H9 (cell line): Measurements from ENCODE around the gene CAPN14. TPM values are rescaled to one million over a fixed set of nuclear protein-coding genes. Genes with fewer than 3 reads are reported as not detected.

ENCODE experiments used
- DNase-seq: peaks from one replicate; pipeline ENCODE4 v3.0.0-alpha.2; 2017
- H2AFZ ChIP-seq: one replicate; pipeline ENCODE4 v1.6.1; 2013; ENCODE audit warnings: mild to moderate bottlenecking, low read length, control low read depth, moderate library complexity
- H2AK5ac ChIP-seq: 2 replicates; pipeline ENCODE4 v1.6.1; 2013; ENCODE audit warnings: low read length, control low read depth, mixed read lengths; ENCODE audit not compliant: insufficient read length
- H2BK120ac ChIP-seq: one replicate; pipeline ENCODE4 v1.6.1; 2013; ENCODE audit warnings: low read depth, mild to moderate bottlenecking, low read length, control low read depth, inconsistent platforms; ENCODE audit not compliant: poor library complexity, severe bottlenecking
- H2BK12ac ChIP-seq: 2 replicates; pipeline ENCODE4 v1.6.1; 2013; ENCODE audit warnings: low read length, control low read depth, mixed read lengths, low read depth; ENCODE audit not compliant: insufficient read length
- H2BK15ac ChIP-seq: 2 replicates; pipeline ENCODE4 v1.6.1; 2013; ENCODE audit warnings: low read depth, low read length, control low read depth
- H2BK20ac ChIP-seq: one replicate; pipeline ENCODE4 v1.6.1; 2013; ENCODE audit warnings: low read depth, mild to moderate bottlenecking, low read length, control low read depth, inconsistent platforms; ENCODE audit not compliant: poor library complexity, severe bottlenecking
- H2BK5ac ChIP-seq: 2 replicates; pipeline ENCODE4 v1.6.1; 2013; ENCODE audit warnings: low read length, control low read depth, mixed read lengths; ENCODE audit not compliant: insufficient read length
- H3K14ac ChIP-seq: 2 replicates; pipeline ENCODE4 v1.6.1; 2013; ENCODE audit warnings: low read length, control low read depth; ENCODE audit not compliant: insufficient read depth
- H3K18ac ChIP-seq: 2 replicates; pipeline ENCODE4 v1.6.1; 2013; ENCODE audit warnings: low read depth, mild to moderate bottlenecking, mixed read lengths, low read length, control low read depth; ENCODE audit not compliant: insufficient read length
- H3K23ac ChIP-seq: 2 replicates; pipeline ENCODE4 v1.6.1; 2013; ENCODE audit warnings: low read length, control low read depth, mixed read lengths, low read depth; ENCODE audit not compliant: insufficient read length
- H3K23me2 ChIP-seq: 2 replicates; pipeline ENCODE4 v1.6.1; 2013; ENCODE audit warnings: low read depth, mild to moderate bottlenecking, mixed read lengths, low read length, control low read depth; ENCODE audit not compliant: insufficient read length, poor library complexity, severe bottlenecking
- H3K27ac ChIP-seq: 2 replicates; pipeline ENCODE4 v1.5.1; 2013; ENCODE audit warnings: low read length, control low read depth, mixed read lengths, low read depth; ENCODE audit not compliant: insufficient read length
- H3K27me3 ChIP-seq: 2 replicates; pipeline ENCODE4 v1.6.1; 2013; ENCODE audit warnings: low read length, control low read depth, inconsistent platforms; ENCODE audit not compliant: insufficient read depth
- H3K4ac ChIP-seq: 2 replicates; pipeline ENCODE4 v1.6.1; 2013; ENCODE audit warnings: low read depth, mild to moderate bottlenecking, control low read depth, inconsistent platforms, low read length, moderate library complexity
- H3K4me1 ChIP-seq: 2 replicates; pipeline ENCODE4 v1.6.1; 2013; ENCODE audit warnings: low read length, control low read depth, inconsistent platforms; ENCODE audit not compliant: insufficient read depth
- H3K4me2 ChIP-seq: 2 replicates; pipeline ENCODE4 v1.6.1; 2013; ENCODE audit warnings: low read length, control low read depth, mixed read lengths; ENCODE audit not compliant: insufficient read length, insufficient read depth
- H3K56ac ChIP-seq: 2 replicates; pipeline ENCODE4 v1.6.1; 2013; ENCODE audit warnings: low read depth, mild to moderate bottlenecking, mixed read lengths, low read length, control low read depth; ENCODE audit not compliant: insufficient read length
- H3K79me1 ChIP-seq: 2 replicates; pipeline ENCODE4 v1.6.1; 2013; ENCODE audit warnings: low read depth, mild to moderate bottlenecking, moderate library complexity, low read length, control low read depth, inconsistent platforms; ENCODE audit not compliant: insufficient read depth, poor library complexity, severe bottlenecking
- H3K79me2 ChIP-seq: 2 replicates; pipeline ENCODE4 v1.6.1; 2013; ENCODE audit warnings: low read length, control low read depth, inconsistent platforms; ENCODE audit not compliant: insufficient read depth
- H3K9ac ChIP-seq: 2 replicates; pipeline ENCODE4 v1.6.1; 2013; ENCODE audit warnings: low read length, control low read depth, mixed read lengths; ENCODE audit not compliant: insufficient read length; ENCODE audit errors: extremely low read depth
- H3K9me3 ChIP-seq: one replicate; pipeline ENCODE4 v1.6.1; 2013; ENCODE audit warnings: low read depth, low read length, inconsistent platforms; ENCODE audit not compliant: control insufficient read depth
- H3T11ph ChIP-seq: one replicate; pipeline ENCODE4 v1.6.1; 2013; ENCODE audit warnings: mild to moderate bottlenecking, low read length, control low read depth, inconsistent platforms
- H4K20me1 ChIP-seq: one replicate; pipeline ENCODE4 v1.6.1; 2013; ENCODE audit not compliant: control insufficient read depth, insufficient read length, insufficient read depth
- H4K5ac ChIP-seq: 2 replicates; pipeline ENCODE4 v1.6.1; 2013; ENCODE audit warnings: low read depth, mild to moderate bottlenecking, mixed read lengths, low read length, control low read depth; ENCODE audit not compliant: insufficient read length
- H4K8ac ChIP-seq: replicated peaks from 2 replicates; pipeline ENCODE4 v1.6.1; 2013; ENCODE audit warnings: low read length, control low read depth, mixed read lengths, low read depth; ENCODE audit not compliant: insufficient read length
- H4K91ac ChIP-seq: 2 replicates; pipeline ENCODE4 v1.6.1; 2013; ENCODE audit warnings: low read depth, mild to moderate bottlenecking, moderate library complexity, mixed read lengths, low read length, control low read depth; ENCODE audit not compliant: insufficient read length
- H3K27ac Mint-ChIP-seq, 3 experiments: 2 replicates in 2 of 3; 3 replicates in 1 of 3; pipeline ENCODE4 v1.8.0; 2020 to 2021; ENCODE audit warnings: mixed read lengths in 3 of 3, mild to moderate bottlenecking in 1 of 3, moderate library complexity in 1 of 3
- H3K27me3 Mint-ChIP-seq: 2 replicates; pipeline ENCODE4 v1.8.0; 2021; ENCODE audit warnings: low read depth, mild to moderate bottlenecking, moderate library complexity, mixed read lengths
- H3K36me3 Mint-ChIP-seq, 3 experiments: 2 replicates in 2 of 3; 3 replicates in 1 of 3; pipeline ENCODE4 v1.8.0; 2020 to 2021; ENCODE audit warnings: low read depth in 3 of 3, mixed read lengths in 3 of 3; ENCODE audit not compliant: insufficient read depth in 1 of 3
- H3K4me1 Mint-ChIP-seq, 2 experiments: 2 replicates each; pipeline ENCODE4 v1.8.0; 2020; ENCODE audit warnings: mixed read lengths in 2 of 2
- H3K4me3 Mint-ChIP-seq, 2 experiments: 2 replicates in 1 of 2; 3 replicates in 1 of 2; pipeline ENCODE4 v1.8.0; 2020 to 2021; ENCODE audit warnings: mild to moderate bottlenecking in 2 of 2, mixed read lengths in 2 of 2, moderate library complexity in 1 of 2
- H3K9me3 Mint-ChIP-seq, 2 experiments: 2 replicates in 1 of 2; 3 replicates in 1 of 2; pipeline ENCODE4 v1.8.0; 2020; ENCODE audit warnings: mild to moderate bottlenecking in 2 of 2, mixed read lengths in 2 of 2, moderate library complexity in 1 of 2
- CTCF ChIP-seq: fragments of 200-600 bp; sonication (generic); conservative IDR thresholded peaks from 3 replicates; pipeline ENCODE4 v1.8.0; 2021; ENCODE audit warnings: antibody characterized with exemption, mild to moderate bottlenecking
- WGBS: extraction: QIAGEN DNeasy Blood & Tissue Kit; methylation state at CpG from one replicate; pipeline ENCODE4 v1.1.7; 2013; ENCODE audit warnings: missing lambda C conversion rate, low lambda C conversion rate, mixed read lengths; ENCODE audit not compliant: insufficient read length; ENCODE audit errors: extremely low coverage; 5-methylcytosine and 5-hydroxymethylcytosine counted together
- total RNA-seq: library from RNA; stranded (reverse); gene quantifications from 2 replicates; pipeline ENCODE4 v1.2.1, GENCODE V29; 2021

CAPN14 gene
- total RNA-seq, 1 experiment from 2014 or later, result 0.09 TPM

GRCh38 chr2:31168291-31168690, 49.0 kb downstream of the CAPN14 start:
- no peak overlapping the region for H3T11ph ChIP-seq
- no peak overlapping the region for H4K5ac ChIP-seq
- no peaks in the 10 kb centered on the region for H3K23me2 ChIP-seq
- H3K27me3 ChIP-seq, result no peaks in the 10 kb centered on the region
- no peak overlapping the region for H3K23ac ChIP-seq
- H2AK5ac ChIP-seq, result no peak overlapping the region
- H3K27me3 Mint-ChIP-seq, result peaks cover 13% of the 10 kb centered on the region
- H2BK5ac ChIP-seq, result no peak overlapping the region
- H3K9me3 Mint-ChIP-seq, result no peaks in the 10 kb centered on the region
- H4K8ac ChIP-seq, result no peak overlapping the region
- no peaks in the 10 kb centered on the region for H4K20me1 ChIP-seq
- H3K4me3 Mint-ChIP-seq, result no peak overlapping the region
- H3K4me1 ChIP-seq, result no peaks in the 10 kb centered on the region
- no peak overlapping the region for H2AFZ ChIP-seq
- no peaks in the 10 kb centered on the region for H3K36me3 Mint-ChIP-seq
- H3K9ac ChIP-seq, result no peak overlapping the region
- DNase-seq, result no peak
- H3K4ac ChIP-seq, result no peak overlapping the region
- H3K14ac ChIP-seq, result no peak overlapping the region
- no peak overlapping the region for H3K18ac ChIP-seq
- no peaks in the 10 kb centered on the region for H3K4me1 Mint-ChIP-seq
- no peaks in the 10 kb centered on the region for H3K79me1 ChIP-seq
- no peak overlapping the region for H3K27ac ChIP-seq
- H2BK120ac ChIP-seq, result no peak overlapping the region
- H3K56ac ChIP-seq, result no peak overlapping the region
- no peak overlapping the region for H2BK12ac ChIP-seq
- no peak overlapping the region for H2BK20ac ChIP-seq
- no peaks in the 10 kb centered on the region for H3K79me2 ChIP-seq
- H3K9me3 ChIP-seq, result no peaks in the 10 kb centered on the region
- TF ChIP-seq CTCF, result no peak
- no peak overlapping the region for H3K4me2 ChIP-seq
- no peak overlapping the region for H4K91ac ChIP-seq
- WGBS, result no CpG with 5 or more reads among the region's 6 CpGs
- H3K27ac Mint-ChIP-seq, result no peak overlapping the region
- no peak overlapping the region for H2BK15ac ChIP-seq
